ENCODE measurements around the gene MYO5A. TPM values are rescaled to one million over a fixed set of nuclear protein-coding genes. Genes with fewer than 3 reads are reported as not detected.
"Not testable (repeated sequence)": the region's sequence is repeated elsewhere in the genome, so short reads cannot be mapped to it uniquely, and the experiment has no call there.

The MYO5A gene
- total RNA-seq, 1 experiment from 2014 or later, result 21.8 TPM

DNA sequence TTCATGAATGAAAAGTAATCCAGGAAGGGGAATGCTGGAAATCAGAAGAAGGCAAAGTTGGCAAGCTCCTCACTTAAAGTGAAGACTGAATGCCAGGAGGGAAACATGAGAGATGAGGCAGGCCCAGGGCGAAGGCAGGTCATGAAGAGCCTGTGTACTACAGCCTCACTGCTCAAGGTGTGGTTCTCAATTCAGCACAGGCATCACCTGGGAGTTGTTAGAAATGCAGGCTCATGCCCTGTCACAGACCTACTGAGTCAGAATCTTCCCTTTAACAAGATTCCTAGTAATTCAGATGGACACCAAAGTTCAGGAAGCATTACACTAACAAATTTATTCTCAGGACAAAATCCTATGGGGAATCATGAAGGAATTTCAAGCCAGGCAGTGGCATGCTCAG is 14.2 kb downstream of the MYO5A start:
- H2BK5ac ChIP-seq (ENCODE audit: insufficient read length, low read length), result no peak overlapping the region
- no peak overlapping the region for H3K18ac ChIP-seq (ENCODE audit: insufficient read length, low read depth, low read length)
- H3T11ph ChIP-seq (ENCODE audit: low read length), result no peak overlapping the region
- no peak overlapping the region for H3K56ac ChIP-seq (ENCODE audit: insufficient read length, low read depth, low read length)
- H3K79me1 ChIP-seq (ENCODE audit: insufficient read depth, low read depth, low read length, poor library complexity, severe bottlenecking), result no peaks in the 10 kb centered on the region
- H3K9me3 ChIP-seq (ENCODE audit: control insufficient read depth, low read depth, low read length), result no peaks in the 10 kb centered on the region
- no peak overlapping the region for H3K4ac ChIP-seq (ENCODE audit: low read depth, low read length)
- H3K23ac ChIP-seq (ENCODE audit: insufficient read length, low read depth, low read length), result no peak overlapping the region
- H4K5ac ChIP-seq (ENCODE audit: insufficient read length, low read depth, low read length), result no peak overlapping the region
- DNase-seq, result no peak
- Mint-ChIP-seq H3K27me3 (ENCODE audit: low read depth) (no peaks in the 10 kb centered on the region), H3K36me3 (ENCODE audit: insufficient read depth in 1 of 3, low read depth in 3 of 3) (no peaks in the 10 kb centered on the region), H3K4me3 (no peak overlapping the region), H3K27ac (no peak overlapping the region), H3K4me1 (peaks cover 8 to 14% of the 10 kb centered on the region in 2 experiments), H3K9me3 (no peaks in the 10 kb centered on the region)
- no CpG with 5 or more reads among the region's 1 CpG for WGBS (ENCODE audit: extremely low coverage, insufficient read length, low lambda C conversion rate)
- H3K9ac ChIP-seq (ENCODE audit: extremely low read depth, insufficient read length, low read length), result no peak overlapping the region
- no peak overlapping the region for H4K91ac ChIP-seq (ENCODE audit: insufficient read length, low read depth, low read length)
- H2BK20ac ChIP-seq (ENCODE audit: low read depth, low read length, poor library complexity, severe bottlenecking), result no peak overlapping the region
- H3K27me3 ChIP-seq (ENCODE audit: insufficient read depth, low read length), result no peaks in the 10 kb centered on the region
- H2AFZ ChIP-seq (ENCODE audit: low read length), result no peak overlapping the region
- TF ChIP-seq, protein P1, sequence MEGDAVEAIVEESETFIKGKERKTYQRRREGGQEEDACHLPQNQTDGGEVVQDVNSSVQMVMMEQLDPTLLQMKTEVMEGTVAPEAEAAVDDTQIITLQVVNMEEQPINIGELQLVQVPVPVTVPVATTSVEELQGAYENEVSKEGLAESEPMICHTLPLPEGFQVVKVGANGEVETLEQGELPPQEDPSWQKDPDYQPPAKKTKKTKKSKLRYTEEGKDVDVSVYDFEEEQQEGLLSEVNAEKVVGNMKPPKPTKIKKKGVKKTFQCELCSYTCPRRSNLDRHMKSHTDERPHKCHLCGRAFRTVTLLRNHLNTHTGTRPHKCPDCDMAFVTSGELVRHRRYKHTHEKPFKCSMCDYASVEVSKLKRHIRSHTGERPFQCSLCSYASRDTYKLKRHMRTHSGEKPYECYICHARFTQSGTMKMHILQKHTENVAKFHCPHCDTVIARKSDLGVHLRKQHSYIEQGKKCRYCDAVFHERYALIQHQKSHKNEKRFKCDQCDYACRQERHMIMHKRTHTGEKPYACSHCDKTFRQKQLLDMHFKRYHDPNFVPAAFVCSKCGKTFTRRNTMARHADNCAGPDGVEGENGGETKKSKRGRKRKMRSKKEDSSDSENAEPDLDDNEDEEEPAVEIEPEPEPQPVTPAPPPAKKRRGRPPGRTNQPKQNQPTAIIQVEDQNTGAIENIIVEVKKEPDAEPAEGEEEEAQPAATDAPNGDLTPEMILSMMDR (conservative IDR thresholded peaks at IDR 0.05), result no peak
- no peak overlapping the region for H3K27ac ChIP-seq (ENCODE audit: insufficient read length, low read depth, low read length)
- no peaks in the 10 kb centered on the region for H4K20me1 ChIP-seq (ENCODE audit: control insufficient read depth, insufficient read depth, insufficient read length)
- no peak overlapping the region for H4K8ac ChIP-seq (replicated peaks; ENCODE audit: insufficient read length, low read depth, low read length)
- H3K4me1 ChIP-seq (ENCODE audit: insufficient read depth, low read length), result no peaks in the 10 kb centered on the region; the same call in 1 of the 2 replicates
- no peak overlapping the region for H3K4me2 ChIP-seq (ENCODE audit: insufficient read depth, insufficient read length, low read length)
- no peak overlapping the region for H2AK5ac ChIP-seq (ENCODE audit: insufficient read length, low read length)
- H2BK120ac ChIP-seq (ENCODE audit: low read depth, low read length, poor library complexity, severe bottlenecking), result no peak overlapping the region
- H3K23me2 ChIP-seq (ENCODE audit: insufficient read length, low read depth, low read length, poor library complexity, severe bottlenecking), result no peaks in the 10 kb centered on the region
- H2BK15ac ChIP-seq (ENCODE audit: low read depth, low read length), result no peak overlapping the region
- H2BK12ac ChIP-seq (ENCODE audit: insufficient read length, low read depth, low read length), result no peak overlapping the region
- H3K14ac ChIP-seq (ENCODE audit: insufficient read depth, low read length), result no peak overlapping the region
- no peaks in the 10 kb centered on the region; the same call in 1 of the 2 replicates for H3K79me2 ChIP-seq (ENCODE audit: insufficient read depth, low read length)

- not testable (repeated sequence) for H3K4me1 ChIP-seq (ENCODE audit: insufficient read depth, low read length); H3K27ac Mint-ChIP-seq; H3T11ph ChIP-seq (ENCODE audit: low read length); H3K9ac ChIP-seq (ENCODE audit: extremely low read depth, insufficient read length, low read length); H3K4me2 ChIP-seq (ENCODE audit: insufficient read depth, insufficient read length, low read length); H3K23ac ChIP-seq (ENCODE audit: insufficient read length, low read depth, low read length); H4K91ac ChIP-seq (ENCODE audit: insufficient read length, low read depth, low read length); H2AK5ac ChIP-seq (ENCODE audit: insufficient read length, low read length); H3K4me3 Mint-ChIP-seq; DNase-seq; H3K4ac ChIP-seq (ENCODE audit: low read depth, low read length); H3K9me3 Mint-ChIP-seq; H4K5ac ChIP-seq (ENCODE audit: insufficient read length, low read depth, low read length); H2BK15ac ChIP-seq (ENCODE audit: low read depth, low read length); H4K8ac ChIP-seq (replicated peaks; ENCODE audit: insufficient read length, low read depth, low read length); H2BK5ac ChIP-seq (ENCODE audit: insufficient read length, low read length); H3K36me3 Mint-ChIP-seq (ENCODE audit: insufficient read depth in 1 of 3, low read depth in 3 of 3); H3K79me2 ChIP-seq (ENCODE audit: insufficient read depth, low read length); H4K20me1 ChIP-seq (ENCODE audit: control insufficient read depth, insufficient read depth, insufficient read length); H3K27ac ChIP-seq (ENCODE audit: insufficient read length, low read depth, low read length); H3K79me1 ChIP-seq (ENCODE audit: insufficient read depth, low read depth, low read length, poor library complexity, severe bottlenecking); H3K23me2 ChIP-seq (ENCODE audit: insufficient read length, low read depth, low read length, poor library complexity, severe bottlenecking); H3K56ac ChIP-seq (ENCODE audit: insufficient read length, low read depth, low read length); H2BK12ac ChIP-seq (ENCODE audit: insufficient read length, low read depth, low read length); H2AFZ ChIP-seq (ENCODE audit: low read length); H3K14ac ChIP-seq (ENCODE audit: insufficient read depth, low read length); H3K27me3 ChIP-seq (ENCODE audit: insufficient read depth, low read length); H3K18ac ChIP-seq (ENCODE audit: insufficient read length, low read depth, low read length); H3K27me3 Mint-ChIP-seq (ENCODE audit: low read depth); H3K9me3 ChIP-seq (ENCODE audit: control insufficient read depth, low read depth, low read length); H2BK20ac ChIP-seq (ENCODE audit: low read depth, low read length, poor library complexity, severe bottlenecking); H2BK120ac ChIP-seq (ENCODE audit: low read depth, low read length, poor library complexity, severe bottlenecking)
- WGBS (ENCODE audit: extremely low coverage, insufficient read length, low lambda C conversion rate), result no CpG with 5 or more reads among the region's 8 CpGs
- H3K4me1 Mint-ChIP-seq, result peaks cover 14 to 21% of the 10 kb centered on the region in 2 experiments
Measured at GRCh38 chr15:52512869-52513268, 15.8 kb downstream of the MYO5A start.
